HepG2 (cell line): ENCODE data around the gene SMIM12. TPM values are rescaled to one million over a fixed set of nuclear protein-coding genes. Genes with fewer than 3 reads are reported as not detected.
A peak's percentile ranks its signal among the peaks of the same experiment; 100 is the strongest.

Experiments
- ARNTL ChIP-seq: sonication (generic); formaldehyde crosslinking; IDR thresholded peaks from 2 replicates; pipeline ENCODE4 v1.4.0; 2020; ENCODE audit warnings: mild to moderate bottlenecking, missing genetic modification reagents
- ATF1 ChIP-seq: IDR thresholded peaks from 2 replicates; pipeline ENCODE4 v1.6.1; 2016; ENCODE audit warnings: mild to moderate bottlenecking, control low read depth
- BCLAF1 ChIP-seq: fragments of 450-650 bp; IDR thresholded peaks from 2 replicates; pipeline ENCODE4 v1.6.1; 2017; ENCODE audit warnings: mild to moderate bottlenecking
- KAT8 ChIP-seq: IDR thresholded peaks from 2 replicates; pipeline ENCODE4 v1.6.1; 2016; ENCODE audit warnings: missing genetic modification reagents, missing compliant biosample characterization
- NONO ChIP-seq, 2 experiments: fragments of 450-650 bp in 1 of 2; sonication (generic) in 1 of 2; formaldehyde crosslinking in 1 of 2; IDR thresholded peaks in 1 of 2; conservative IDR thresholded peaks in 1 of 2; 2 replicates each; pipeline versions ENCODE4 v1.6.1 to v1.8.0; 2017 to 2022; ENCODE audit warnings: mild to moderate bottlenecking in 1 of 2, missing genetic modification reagents in 1 of 2, moderate library complexity in 1 of 2
- POGZ ChIP-seq: sonication (generic); formaldehyde crosslinking; IDR thresholded peaks from 2 replicates; pipeline ENCODE4 v1.4.0; 2020; ENCODE audit warnings: mild to moderate bottlenecking, missing genetic modification reagents
- PPARG ChIP-seq: conservative IDR thresholded peaks from 2 replicates; pipeline ENCODE4 v1.6.1; 2016; ENCODE audit warnings: missing biosample characterization, missing genetic modification reagents
- SKI ChIP-seq: fragments of 450-650 bp; IDR thresholded peaks from one replicate; pipeline ENCODE4 v1.6.1; 2018; ENCODE audit warnings: mild to moderate bottlenecking; ENCODE audit not compliant: partially characterized antibody
- TCF12 ChIP-seq, 2 experiments: fragments of 450-650 bp in 1 of 2; sonication (generic) in 1 of 2; formaldehyde crosslinking in 1 of 2; IDR thresholded peaks; 2 replicates each; pipeline versions ENCODE4 v1.6.1 to v1.8.0; 2017 to 2022; ENCODE audit warnings: antibody characterized with exemption in 1 of 2, mild to moderate bottlenecking in 1 of 2, missing genetic modification reagents in 1 of 2, moderate library complexity in 1 of 2
- ZFP62 ChIP-seq: sonication (generic); formaldehyde crosslinking; IDR thresholded peaks from 2 replicates; pipeline ENCODE4 v1.4.0; 2020; ENCODE audit warnings: missing genetic modification reagents
- ZNF318 ChIP-seq: sonication (generic); formaldehyde crosslinking; IDR thresholded peaks from 2 replicates; pipeline ENCODE4 v1.4.0; 2020; ENCODE audit warnings: mild to moderate bottlenecking, missing genetic modification reagents
- ZNF501 ChIP-seq: sonication (generic); formaldehyde crosslinking; IDR thresholded peaks from 2 replicates; pipeline ENCODE4 v1.5.1; 2020; ENCODE audit warnings: mild to moderate bottlenecking, moderate library complexity, missing genetic modification reagents
- ZNF605 ChIP-seq: sonication (generic); formaldehyde crosslinking; IDR thresholded peaks from 2 replicates; pipeline ENCODE4 v1.8.0; 2022; ENCODE audit warnings: mild to moderate bottlenecking, missing genetic modification reagents
- ZNF687 ChIP-seq: sonication (generic); formaldehyde crosslinking; IDR thresholded peaks from 2 replicates; pipeline ENCODE4 v1.5.1; 2020; ENCODE audit warnings: mild to moderate bottlenecking, missing genetic modification reagents, moderate library complexity
- polyA plus RNA-seq, 8 experiments: library from polyadenylated mRNA; depleted of rRNA in 3 of 8; stranded (reverse) in 7 of 8; unstranded in 1 of 8; fragments of >200 nt; fragmentation: Illumina TruSeq in 4 of 8; extraction: Trizol in 4 of 8; gene quantifications; 2 replicates each; pipeline versions ENCODE4 v1.2.1 to v1.2.3, GENCODE V29; 2011 to 2016; ENCODE audit warnings: low read depth in 4 of 8, missing spikeins in 1 of 8, mixed read lengths in 1 of 8; ENCODE audit not compliant: insufficient read depth in 1 of 8
- total RNA-seq, 5 experiments: library from RNA; depleted of rRNA; stranded (reverse); fragments of >200 nt; fragmentation: Illumina TruSeq; extraction: Trizol; gene quantifications; 2 replicates each; pipeline ENCODE4 v1.2.3, GENCODE V29; 2016; ENCODE audit warnings: low read depth in 1 of 5

SMIM12 gene
- total and polyA plus RNA-seq, 2 of the 13 experiments (the other 11 are each of a cell fraction or from before 2014, with no cell fraction given): 20.1 to 41.3 TPM

- no peak for TF ChIP-seq ZNF318 (CRISPR knock-in tag)
- TF ChIP-seq BCLAF1: no peak
- TF ChIP-seq ZNF687 (CRISPR knock-in tag): peak; percentile 34
- TF ChIP-seq SKI: peak; percentile 29
- TF ChIP-seq TCF12 (IDR thresholded peaks at IDR 0.05): no peak
- no peak for TF ChIP-seq TCF12 (CRISPR knock-in tag; IDR thresholded peaks at IDR 0.05)
- TF ChIP-seq PPARG (CRISPR knock-in tag): 0 out of 2 replicates have a peak, but pooled peaks have one; percentile 38
- TF ChIP-seq ATF1 (CRISPR knock-in tag): no peak
- peak; percentile 51 for TF ChIP-seq ZNF501
- 0 out of 2 replicates have a peak, but pooled peaks have one; percentile 35 for TF ChIP-seq KAT8 (CRISPR knock-in tag)
- TF ChIP-seq ZFP62 (CRISPR knock-in tag): no peak
- no peak for TF ChIP-seq ARNTL (CRISPR knock-in tag)
- no peak for TF ChIP-seq ZNF605 (CRISPR knock-in tag)
- no peak for TF ChIP-seq NONO (IDR thresholded peaks at IDR 0.05)
- TF ChIP-seq NONO (CRISPR knock-in tag; conservative IDR thresholded peaks at IDR 0.05): no peak
- peak; percentile 67 for TF ChIP-seq POGZ (CRISPR knock-in tag)
These were observed 6.8 kb downstream of the SMIM12 start (continued) for GRCh38 chr1:34852677-34853217.
